SK-N-SH treated with all-trans-retinoic acid at 6 μM for 48 hours (cell line): ENCODE data around the gene JPH3.

ENCODE experiments used
- ARNTL ChIP-seq: fragments of 450-650 bp; formaldehyde crosslinking; IDR thresholded peaks from 2 replicates; pipeline ENCODE4 v1.5.0; 2020; ENCODE audit warnings: low read depth, mild to moderate bottlenecking, moderate library complexity, borderline replicate concordance
- TOX ChIP-seq: fragments of 250-450 bp; sonication (Bioruptor Pico); IDR thresholded peaks from 2 replicates; pipeline ENCODE4 v1.8.0; 2021; ENCODE audit warnings: mild to moderate bottlenecking, moderate library complexity, borderline replicate concordance

- TF ChIP-seq TOX (CRISPR knock-in tag), result no peak
- no peak for TF ChIP-seq ARNTL
Measured at GRCh38 chr16:87678618-87679017, 76.3 kb downstream of the JPH3 start.
